ENCODE measurements around the gene APBB2. TPM values are rescaled to one million over a fixed set of nuclear protein-coding genes. Genes with fewer than 3 reads are reported as not detected.
A peak's percentile ranks its signal among the peaks of the same experiment; 100 is the strongest.

The APBB2 gene
- total and polyA plus RNA-seq, 10 of the 15 experiments (the other 5 are each of a cell fraction or from before 2014, with no cell fraction given): 2.7 to 24.6 (median 19.0) TPM

DNA sequence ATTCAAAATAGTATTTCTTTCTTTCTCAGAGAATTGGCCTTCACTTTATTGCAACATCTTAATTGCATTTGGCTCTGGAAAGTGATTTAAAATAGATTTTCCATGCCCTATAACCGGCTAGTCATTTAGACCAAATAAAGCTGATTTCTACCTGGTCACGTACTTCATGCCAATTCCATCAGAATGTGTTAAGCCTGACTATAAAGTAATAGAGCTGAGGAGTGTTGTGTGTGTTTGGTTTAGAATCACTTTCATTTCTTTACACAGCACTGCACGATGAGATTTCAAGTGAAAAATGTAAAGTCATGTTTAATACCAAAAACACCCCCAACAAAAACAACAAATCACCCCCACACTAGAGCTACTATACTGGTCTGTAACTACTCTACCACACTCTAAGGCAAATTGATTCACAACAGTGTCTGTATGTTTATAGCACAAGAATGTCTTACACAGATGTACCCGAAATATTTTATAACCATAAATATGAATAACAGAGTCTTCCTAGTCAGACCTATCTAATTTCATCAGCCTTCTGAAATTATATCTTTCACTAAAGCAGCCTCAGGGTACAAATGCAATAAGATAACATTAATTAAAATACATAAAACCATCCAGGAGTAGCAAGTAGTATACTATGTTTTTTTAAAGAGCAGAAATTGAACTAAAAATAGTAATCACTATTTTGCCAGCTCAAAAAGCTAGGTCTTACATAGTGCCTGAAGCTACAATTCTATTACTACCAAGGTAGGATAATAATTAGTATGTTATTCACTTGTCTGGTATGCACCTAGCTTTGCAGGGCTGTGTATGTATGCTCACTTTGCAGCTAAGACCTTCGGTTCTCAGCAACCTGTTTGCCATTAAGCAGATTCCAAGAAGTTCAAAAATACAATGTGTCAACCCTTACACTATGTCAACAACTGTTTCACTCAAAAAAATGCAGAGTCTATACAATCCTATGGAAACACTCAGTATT, 28.4 kb downstream of the APBB2 start:
- peak overlapping the region; percentile 80 for H3K4me2 ChIP-seq (ENCODE audit: control insufficient read depth, insufficient read depth)
- 41% methylated on average over 5 of the region's 5 CpGs for WGBS (ENCODE audit: insufficient coverage, insufficient replicate concordance, low lambda C conversion rate, missing lambda C conversion rate)
- ATAC-seq (no peak; the same call in 2 of the 3 replicates), DNase-seq (ENCODE audit: low read depth, low spot score) (no peak), FAIRE-seq (peak; percentile 23)
- TF ChIP-seq RCOR1 (conservative IDR thresholded peaks at IDR 0.05; ENCODE audit: low read depth, low read length) (no peak), NRF1 (conservative IDR thresholded peaks at IDR 0.05; ENCODE audit: low read depth, low read length) (no peak), MTA2 (IDR thresholded peaks at IDR 0.05; ENCODE audit: low read depth) (no peak)
- TF ChIP-seq, protein P1, sequence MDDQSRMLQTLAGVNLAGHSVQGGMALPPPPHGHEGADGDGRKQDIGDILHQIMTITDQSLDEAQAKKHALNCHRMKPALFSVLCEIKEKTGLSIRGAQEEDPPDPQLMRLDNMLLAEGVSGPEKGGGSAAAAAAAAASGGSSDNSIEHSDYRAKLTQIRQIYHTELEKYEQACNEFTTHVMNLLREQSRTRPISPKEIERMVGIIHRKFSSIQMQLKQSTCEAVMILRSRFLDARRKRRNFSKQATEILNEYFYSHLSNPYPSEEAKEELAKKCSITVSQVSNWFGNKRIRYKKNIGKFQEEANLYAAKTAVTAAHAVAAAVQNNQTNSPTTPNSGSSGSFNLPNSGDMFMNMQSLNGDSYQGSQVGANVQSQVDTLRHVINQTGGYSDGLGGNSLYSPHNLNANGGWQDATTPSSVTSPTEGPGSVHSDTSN (IDR thresholded peaks at IDR 0.05; ENCODE audit: insufficient replicate concordance, low read depth, low read length): no peak
- TF ChIP-seq, protein P2, sequence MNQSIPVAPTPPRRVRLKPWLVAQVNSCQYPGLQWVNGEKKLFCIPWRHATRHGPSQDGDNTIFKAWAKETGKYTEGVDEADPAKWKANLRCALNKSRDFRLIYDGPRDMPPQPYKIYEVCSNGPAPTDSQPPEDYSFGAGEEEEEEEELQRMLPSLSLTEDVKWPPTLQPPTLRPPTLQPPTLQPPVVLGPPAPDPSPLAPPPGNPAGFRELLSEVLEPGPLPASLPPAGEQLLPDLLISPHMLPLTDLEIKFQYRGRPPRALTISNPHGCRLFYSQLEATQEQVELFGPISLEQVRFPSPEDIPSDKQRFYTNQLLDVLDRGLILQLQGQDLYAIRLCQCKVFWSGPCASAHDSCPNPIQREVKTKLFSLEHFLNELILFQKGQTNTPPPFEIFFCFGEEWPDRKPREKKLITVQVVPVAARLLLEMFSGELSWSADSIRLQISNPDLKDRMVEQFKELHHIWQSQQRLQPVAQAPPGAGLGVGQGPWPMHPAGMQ (IDR thresholded peaks at IDR 0.05; ENCODE audit: borderline replicate concordance): no peak
- TF ChIP-seq, protein P3, sequence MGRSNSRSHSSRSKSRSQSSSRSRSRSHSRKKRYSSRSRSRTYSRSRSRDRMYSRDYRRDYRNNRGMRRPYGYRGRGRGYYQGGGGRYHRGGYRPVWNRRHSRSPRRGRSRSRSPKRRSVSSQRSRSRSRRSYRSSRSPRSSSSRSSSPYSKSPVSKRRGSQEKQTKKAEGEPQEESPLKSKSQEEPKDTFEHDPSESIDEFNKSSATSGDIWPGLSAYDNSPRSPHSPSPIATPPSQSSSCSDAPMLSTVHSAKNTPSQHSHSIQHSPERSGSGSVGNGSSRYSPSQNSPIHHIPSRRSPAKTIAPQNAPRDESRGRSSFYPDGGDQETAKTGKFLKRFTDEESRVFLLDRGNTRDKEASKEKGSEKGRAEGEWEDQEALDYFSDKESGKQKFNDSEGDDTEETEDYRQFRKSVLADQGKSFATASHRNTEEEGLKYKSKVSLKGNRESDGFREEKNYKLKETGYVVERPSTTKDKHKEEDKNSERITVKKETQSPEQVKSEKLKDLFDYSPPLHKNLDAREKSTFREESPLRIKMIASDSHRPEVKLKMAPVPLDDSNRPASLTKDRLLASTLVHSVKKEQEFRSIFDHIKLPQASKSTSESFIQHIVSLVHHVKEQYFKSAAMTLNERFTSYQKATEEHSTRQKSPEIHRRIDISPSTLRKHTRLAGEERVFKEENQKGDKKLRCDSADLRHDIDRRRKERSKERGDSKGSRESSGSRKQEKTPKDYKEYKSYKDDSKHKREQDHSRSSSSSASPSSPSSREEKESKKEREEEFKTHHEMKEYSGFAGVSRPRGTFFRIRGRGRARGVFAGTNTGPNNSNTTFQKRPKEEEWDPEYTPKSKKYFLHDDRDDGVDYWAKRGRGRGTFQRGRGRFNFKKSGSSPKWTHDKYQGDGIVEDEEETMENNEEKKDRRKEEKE (IDR thresholded peaks at IDR 0.05): no peak
- H3K9me3 ChIP-seq (replicated peaks; ENCODE audit: control insufficient read depth, insufficient read depth, low read length): no peaks in the 10 kb centered on the region; the same call in none of the 3 replicates
- H4K20me1 ChIP-seq (ENCODE audit: control insufficient read depth, insufficient read depth): no peaks in the 10 kb centered on the region
- BruUV-seq (replicated peaks): no TSS peak
- ChIA-PET SMC1A (ENCODE audit: uncharacterized antibody, unreplicated experiment) (interaction anchor here (0.7 to 5.0 kb wide), 11 partner anchors 9 to 454 kb away, joined by 3 to 81 read pairs (median 4); no protein-coding TSS in a partner anchor), RAD21 (ENCODE audit: unreplicated experiment) (interaction anchor here (0.6 to 6.6 kb wide), 10 partner anchors 9 to 282 kb away, joined by 3 to 68 read pairs (median 3); no protein-coding TSS in a partner anchor), CTCF (interaction anchor here (0.9 to 6.5 kb wide), 8 partner anchors 11 to 258 kb away, joined by 3 to 50 read pairs (median 4); partner anchors contain the start of gene APBB2), POLR2A (interaction anchor here (0.5 to 2.1 kb wide), 7 partner anchors 9 to 533 kb away, joined by 3 to 11 read pairs (median 5); no protein-coding TSS in a partner anchor)
- intact Hi-C loops (cut with micrococcal nuclease; ENCODE audit: unreplicated experiment) (no loop called here), in situ Hi-C loops (cut with MboI) (loop anchor here (25.0 kb wide), 1 partner anchor 1824 kb away; the partner anchor contains the start of gene RFC1)
- H3K4me1 ChIP-seq (ENCODE audit: control insufficient read depth, insufficient read depth, low read length): peaks cover 13% of the 10 kb centered on the region
- H3K27ac ChIP-seq (ENCODE audit: control insufficient read depth, insufficient read depth): peak overlapping the region; percentile 72
- H3K4me3 ChIP-seq: peak overlapping the region; percentile 56
- peaks cover 60% of the 10 kb centered on the region for H3K79me2 ChIP-seq (ENCODE audit: control insufficient read depth, insufficient read depth, low read length)
- peak overlapping the region; percentile 45 for H3K9ac ChIP-seq (ENCODE audit: control insufficient read depth, insufficient read depth, low read length)
- no peaks in the 10 kb centered on the region for H3K27me3 ChIP-seq (replicated peaks in 1 of 2; ENCODE audit: control insufficient read depth in 2 of 2, insufficient read depth in 2 of 2, low read length in 1 of 2)
- H2AFZ ChIP-seq (ENCODE audit: control insufficient read depth, low read depth, low read length): peak overlapping the region; percentile 41
- H3K36me3 ChIP-seq (ENCODE audit: control insufficient read depth in 2 of 2, insufficient read depth in 2 of 2, low read length in 1 of 2): no peaks in the 10 kb centered on the region
